NOMO-1 treated with dmso at 0.1 percent for 144 hours (cell line): Measurements from ENCODE around the gene FAM78B.
A peak's percentile ranks its signal among the peaks of the same experiment; 100 is the strongest.

Experiments
- DNase-seq: peaks from one replicate; lab custom pipeline; 2025; ENCODE audit not compliant: unreplicated experiment; lab: John Stamatoyannopoulos, UW

The FAM78B gene, protein sequence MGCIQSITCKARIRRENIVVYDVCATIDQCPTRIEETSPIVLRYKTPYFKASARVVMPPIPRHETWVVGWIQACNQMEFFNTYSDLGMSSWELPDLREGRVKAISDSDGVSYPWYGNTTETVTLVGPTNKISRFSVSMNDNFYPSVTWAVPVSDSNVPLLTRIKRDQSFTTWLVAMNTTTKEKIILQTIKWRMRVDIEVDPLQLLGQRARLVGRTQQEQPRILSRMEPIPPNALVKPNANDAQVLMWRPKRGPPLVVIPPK

DNA sequence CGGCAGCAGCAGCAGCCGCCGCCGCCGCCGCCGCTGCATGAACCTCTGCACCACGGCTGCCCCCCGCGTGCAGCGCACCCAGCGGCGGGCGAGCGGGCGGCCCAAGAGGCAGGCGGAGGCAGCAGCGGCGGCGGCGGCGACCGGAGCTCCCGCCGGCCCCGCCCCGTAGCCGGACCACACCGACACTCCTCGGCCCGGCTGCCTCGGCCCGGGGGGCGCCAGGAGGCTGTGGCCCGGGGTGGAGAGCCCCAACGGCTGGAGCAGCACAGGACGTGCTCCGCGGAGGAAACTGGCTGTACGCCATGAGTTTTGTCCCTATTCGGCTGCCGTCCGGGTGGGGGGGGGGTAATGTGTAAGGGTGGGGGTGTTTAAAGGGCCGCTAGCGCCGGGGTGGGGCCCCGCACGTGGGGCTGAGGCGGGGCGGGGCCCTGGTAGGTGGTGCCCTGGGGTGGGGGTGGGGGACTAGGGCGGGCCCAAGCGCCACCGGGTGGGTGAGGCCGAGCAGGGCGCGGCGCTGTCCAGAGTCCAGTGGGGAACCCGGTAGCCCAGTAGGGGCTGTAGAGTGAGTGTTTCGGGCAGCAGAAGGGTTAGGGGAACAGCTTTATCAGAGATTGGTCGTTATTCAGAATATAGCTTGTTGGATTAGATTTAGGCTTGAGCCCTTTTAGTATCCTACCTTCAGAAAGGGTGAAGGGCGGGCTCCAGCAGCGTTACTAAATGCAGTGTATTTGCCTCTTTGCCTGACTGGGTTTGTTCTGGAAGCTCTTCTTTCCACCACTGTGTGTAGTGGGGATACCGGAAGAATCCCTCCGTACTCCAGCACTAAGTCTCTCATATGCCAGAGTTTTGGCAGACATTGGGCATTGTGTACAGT, at the start of gene FAM78B:
Gene FAM78B, minus strand, starts transcription at position 304 of the 874 bp plus-strand sequence. CDS start 753 bp downstream, outside the sequence.
- peak; percentile 33 for DNase-seq

DNA sequence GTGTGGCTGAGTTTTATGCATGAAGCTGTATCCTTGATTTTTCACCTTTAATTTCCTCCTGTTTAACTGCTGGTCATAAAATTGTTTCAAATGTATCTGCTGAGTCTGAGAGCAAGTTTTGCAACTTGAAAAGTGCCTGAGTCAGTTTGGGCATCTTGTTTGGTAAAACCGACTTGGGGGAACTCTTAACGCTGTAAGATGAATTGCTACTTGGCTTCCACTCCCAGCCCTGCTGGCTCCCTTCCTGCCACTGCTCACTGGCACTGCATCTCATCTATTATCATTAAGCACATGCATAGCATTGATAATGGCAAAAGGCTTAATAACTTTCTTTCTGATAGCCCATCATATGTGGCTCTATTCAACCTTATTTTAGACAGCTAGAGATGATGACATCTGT, 35.7 kb upstream of the FAM78B start:
- no peak for DNase-seq

DNA sequence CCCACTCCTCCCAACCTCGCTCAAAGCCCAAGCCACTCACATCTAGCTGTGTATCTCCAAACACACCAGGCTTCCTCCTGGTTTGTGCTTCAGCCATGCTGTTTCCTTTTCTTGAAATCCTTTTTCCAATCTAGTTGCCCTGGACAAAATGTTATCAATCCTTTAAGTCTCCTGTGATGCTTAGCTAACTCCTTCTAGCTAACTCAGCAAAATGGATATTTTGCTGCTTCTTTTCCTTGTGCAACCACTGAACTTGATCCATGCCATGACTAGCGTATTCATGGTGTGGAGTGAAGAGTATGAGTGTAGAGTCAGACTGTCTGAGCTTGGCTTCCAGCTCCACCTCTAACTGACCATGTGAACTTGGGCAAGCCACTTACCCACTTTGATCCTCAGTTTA, 33.9 kb upstream of the FAM78B start:
- no peak for DNase-seq

DNA sequence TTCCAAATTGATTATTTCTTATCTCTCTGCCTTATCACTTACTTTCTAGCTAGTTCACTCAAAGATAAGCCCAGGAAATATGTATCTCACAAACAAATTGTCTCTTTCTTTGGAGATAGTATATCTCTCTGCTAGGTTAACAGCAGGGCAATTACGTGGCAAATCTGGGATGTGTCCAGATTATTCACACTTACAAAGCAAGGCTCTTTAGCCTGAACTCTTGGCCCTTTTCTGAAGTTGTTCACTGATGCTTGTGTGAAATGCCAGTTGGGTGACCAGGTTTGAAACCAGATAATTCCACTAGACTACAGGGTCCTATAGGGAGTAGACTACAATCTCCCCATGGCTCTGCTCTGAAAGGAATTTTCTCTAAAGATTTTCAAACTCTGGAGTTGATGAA, 30.8 kb upstream of the FAM78B start:
- DNase-seq, result no peak

DNA sequence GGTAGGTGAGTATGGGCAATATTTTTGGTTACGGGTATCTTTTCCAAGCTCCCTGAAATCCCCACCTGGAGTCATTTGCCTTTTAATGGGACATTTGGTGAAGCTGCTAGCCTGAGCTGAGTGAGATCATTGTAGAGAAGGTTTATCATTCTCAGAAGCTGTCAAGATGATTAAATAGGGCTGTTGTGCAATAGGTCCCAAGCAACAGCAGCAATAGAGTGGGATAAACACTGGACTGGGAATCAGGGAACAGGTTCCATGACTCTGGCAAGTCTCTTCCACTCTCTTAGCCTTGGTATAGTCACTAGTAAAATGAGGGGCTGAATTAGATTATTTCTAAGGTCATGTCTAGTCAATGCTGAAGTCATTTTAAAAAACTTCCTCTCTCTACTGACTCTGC, 30.3 kb upstream of the FAM78B start:
- no peak for DNase-seq

DNA sequence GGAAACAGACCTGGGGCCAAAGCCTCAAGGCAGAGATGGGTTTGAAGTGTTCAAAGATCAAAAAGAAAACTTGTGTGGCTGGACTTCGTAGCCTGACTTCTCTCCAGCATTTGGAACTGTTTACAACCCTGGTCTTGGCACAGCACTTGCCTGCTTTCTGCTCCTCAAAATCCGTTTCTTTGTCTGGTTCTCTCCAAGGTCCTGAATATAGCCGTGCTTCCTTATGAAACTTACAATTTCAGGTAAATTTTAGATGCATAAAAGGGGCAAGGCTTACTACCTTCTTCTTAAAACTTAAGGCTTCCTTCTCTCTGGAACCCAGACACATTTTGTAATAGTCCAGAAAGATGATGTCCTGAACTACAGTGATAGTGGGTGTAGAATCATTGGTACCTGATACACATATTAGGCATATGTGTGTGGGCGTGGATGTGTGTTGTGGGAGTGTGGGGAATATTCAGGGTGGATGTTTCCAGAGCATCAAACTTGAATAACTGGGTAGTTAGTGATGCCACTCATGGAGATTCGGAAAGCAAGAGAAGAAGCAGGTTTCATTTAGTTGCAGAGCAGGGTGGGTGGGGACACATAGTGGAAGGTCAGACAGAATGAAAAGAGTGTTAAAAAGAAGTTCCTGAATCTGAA, 26.4 kb upstream of the FAM78B start:
- no peak for DNase-seq

DNA sequence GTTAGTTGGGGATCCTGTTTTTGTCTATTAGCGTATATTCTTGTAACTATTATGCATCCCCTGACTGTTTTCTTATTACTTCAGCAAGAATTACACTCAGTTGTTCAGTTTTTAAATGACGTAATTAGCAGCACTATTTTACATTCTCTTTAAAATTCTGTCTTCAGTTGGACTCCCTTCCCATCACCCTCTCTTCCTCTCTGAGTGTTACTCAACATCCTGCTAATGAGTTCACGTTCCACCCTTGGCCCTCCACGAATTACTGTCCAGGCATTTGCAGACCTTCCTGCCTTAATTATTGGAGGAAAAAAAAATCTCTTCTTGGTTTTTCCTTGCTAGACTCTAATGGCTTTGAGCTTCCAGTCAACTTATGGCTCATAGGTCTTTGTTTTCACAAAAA, 23.6 kb upstream of the FAM78B start:
- DNase-seq, result no peak

DNA sequence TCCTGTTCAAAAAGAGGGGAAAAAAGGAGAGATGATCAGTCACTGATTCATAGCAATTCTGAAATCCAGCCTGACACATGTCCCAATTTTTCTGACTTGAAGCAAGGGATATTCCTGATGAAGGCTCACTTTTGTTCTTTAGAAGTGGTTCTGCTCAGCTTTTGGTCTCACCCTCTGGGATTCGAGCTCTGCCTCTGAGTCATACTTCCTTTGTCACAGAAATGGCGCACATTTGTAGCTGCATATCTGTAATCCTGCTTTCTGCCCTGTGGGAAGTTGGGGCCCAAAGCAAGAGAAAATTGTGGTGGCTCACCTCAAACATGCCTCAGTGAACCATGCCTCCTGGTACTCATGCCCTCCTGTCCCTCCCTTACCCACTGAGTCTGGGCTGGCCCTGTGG, 22.3 kb upstream of the FAM78B start:
- no peak for DNase-seq

DNA sequence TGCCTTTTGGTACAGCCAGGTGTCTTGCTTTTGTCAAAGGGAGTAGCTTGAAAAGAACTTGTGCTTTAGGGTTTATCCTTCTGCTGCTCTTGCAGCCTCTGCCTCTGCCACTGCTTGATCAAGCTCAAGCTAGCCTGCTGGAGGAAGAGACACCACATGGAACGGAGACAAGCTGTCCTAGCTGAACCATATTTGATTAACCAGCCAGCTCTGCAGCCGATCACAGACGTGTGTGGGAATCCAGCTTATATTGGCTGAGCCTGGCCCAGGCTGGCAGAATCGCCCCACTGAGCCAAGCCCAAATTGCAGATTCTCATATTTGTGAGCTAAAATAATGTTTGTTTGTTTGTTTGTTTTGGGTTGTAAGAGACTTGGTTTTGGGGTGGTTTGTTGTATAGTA, 18.7 kb upstream of the FAM78B start:
- DNase-seq, result no peak

DNA sequence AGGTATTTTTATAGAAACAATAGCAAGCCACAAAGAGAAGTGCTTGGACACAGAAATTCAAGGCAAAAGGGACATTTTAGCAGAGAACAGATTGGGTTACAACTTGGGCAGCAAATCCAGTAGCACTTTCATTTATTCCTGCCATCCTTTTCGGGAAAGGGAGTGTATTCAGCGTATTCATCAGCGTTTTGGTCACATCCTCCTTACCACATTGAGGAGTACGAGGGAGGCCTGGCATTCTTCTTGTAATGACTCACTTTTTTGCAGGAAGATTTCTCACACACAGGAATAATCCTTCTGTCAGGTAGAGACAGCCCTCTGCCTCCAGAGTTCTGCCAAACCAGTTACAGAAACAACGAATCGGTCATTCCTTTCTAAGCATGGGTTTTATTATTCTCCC, 18.1 kb upstream of the FAM78B start:
- DNase-seq, result no peak

DNA sequence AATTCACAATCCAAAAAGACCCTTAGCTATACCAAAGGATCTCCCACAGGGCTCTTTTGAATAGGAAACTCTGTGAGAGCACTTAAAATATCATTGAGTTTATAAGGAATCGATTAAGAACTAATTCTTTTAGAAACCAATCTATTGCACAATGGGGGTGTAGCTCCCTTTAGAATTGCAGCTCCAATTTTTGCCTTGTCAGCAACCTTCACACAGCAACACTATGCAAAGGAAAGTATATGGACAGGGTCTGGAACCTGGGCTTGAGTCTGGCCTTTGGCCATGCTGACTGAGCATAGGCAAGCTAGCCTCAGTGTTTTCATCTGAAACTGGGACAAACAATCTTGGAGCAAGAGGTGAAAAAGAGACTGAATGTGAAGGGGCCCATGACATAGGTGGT, 17.2 kb upstream of the FAM78B start:
- DNase-seq, result no peak

DNA sequence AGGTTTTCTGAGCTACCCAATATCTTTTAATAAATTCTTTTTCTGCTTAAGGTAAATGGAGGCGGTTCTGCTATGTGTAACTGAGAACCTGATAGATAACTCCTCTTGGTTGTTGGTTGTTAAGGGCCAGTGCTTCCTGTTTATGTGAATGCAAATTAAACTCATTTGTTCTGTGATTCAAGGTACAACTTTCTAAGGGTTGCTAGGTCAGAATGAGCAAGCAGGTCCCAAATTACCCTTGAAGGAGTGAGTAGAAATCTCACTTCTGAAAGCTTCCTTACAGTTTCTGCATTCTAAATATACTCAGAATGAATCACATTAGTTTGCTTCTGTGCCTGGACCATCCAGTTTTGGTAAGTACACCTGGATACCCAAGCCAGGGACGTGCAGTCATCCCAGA, 15.5 kb upstream of the FAM78B start:
- DNase-seq, result no peak

DNA sequence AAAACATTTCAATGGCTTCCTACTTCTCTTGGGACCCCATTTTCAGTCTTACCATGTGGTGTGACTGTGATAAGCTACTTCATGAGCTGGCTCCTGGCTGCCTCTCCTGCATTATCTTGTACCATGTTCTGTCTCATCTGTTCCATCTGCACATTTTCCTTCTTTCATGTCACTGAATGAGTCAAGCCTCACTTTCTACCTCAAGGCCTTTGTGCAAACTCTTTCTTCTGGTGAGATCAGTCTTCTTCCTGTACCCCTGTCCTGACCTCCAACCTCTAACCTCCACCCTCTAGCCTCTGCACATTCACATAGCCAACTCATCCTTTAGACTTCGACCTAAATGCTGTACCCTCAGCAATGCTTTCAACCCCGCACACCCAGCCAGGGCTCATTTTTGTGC, 9.6 kb upstream of the FAM78B start:
- no peak for DNase-seq

DNA sequence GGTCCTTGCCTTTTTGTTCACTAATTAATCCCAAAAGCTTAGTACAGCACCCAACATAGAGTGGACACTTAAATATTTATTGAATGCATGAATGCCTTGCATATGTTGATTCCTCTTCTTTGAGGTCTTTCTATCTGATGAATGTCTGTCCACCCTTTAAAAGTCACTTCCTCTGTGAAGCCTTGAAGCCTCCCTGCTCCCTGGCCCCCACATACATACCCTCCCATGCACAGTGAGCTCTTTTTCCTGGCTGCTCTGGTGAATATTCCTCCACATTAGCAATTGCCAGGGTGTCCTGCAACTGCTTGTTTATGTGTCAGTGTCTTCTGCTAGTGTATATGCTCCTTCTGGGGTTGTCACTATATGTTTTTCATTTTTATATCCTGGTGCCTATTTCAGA, 8.2 kb upstream of the FAM78B start:
- no peak for DNase-seq

DNA sequence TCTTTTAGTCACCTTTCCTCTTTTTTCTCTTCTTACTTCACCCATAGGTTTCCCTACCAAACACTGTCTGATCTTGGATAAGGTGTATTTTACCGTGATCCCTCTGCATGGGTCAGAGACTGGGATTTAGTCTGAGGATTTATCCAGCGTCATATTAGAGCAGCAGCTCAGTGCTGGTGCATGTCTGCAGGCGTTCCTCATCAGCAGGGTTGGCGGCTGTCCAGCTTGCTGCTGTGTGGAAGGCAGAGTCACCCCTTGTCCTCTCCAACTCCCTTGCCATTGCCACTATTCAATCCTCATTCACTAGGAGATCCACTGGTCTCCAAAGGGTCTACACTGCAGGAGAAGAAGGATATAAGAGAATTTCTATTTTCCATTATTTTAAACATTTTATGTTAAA, 7.3 kb upstream of the FAM78B start:
- no peak for DNase-seq

DNA sequence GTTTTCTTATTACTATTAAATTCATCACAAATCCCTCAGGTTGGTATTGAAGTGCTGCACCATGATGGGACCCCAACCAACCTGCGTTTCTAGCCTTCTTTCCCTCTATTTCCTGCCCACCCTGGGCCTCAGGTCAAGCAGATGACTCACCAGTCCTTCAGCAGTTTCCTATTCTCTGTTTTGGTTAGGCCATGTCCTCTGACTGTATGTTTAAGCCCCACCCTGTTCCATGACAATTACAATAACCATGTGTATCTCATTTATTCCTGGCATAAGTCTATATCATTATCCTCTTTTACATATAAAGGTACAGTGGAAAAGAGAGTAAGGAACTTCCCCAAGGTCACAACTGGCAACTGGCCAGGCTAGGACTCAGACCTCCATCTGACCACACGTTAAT, 5.3 kb upstream of the FAM78B start:
- DNase-seq, result no peak

DNA sequence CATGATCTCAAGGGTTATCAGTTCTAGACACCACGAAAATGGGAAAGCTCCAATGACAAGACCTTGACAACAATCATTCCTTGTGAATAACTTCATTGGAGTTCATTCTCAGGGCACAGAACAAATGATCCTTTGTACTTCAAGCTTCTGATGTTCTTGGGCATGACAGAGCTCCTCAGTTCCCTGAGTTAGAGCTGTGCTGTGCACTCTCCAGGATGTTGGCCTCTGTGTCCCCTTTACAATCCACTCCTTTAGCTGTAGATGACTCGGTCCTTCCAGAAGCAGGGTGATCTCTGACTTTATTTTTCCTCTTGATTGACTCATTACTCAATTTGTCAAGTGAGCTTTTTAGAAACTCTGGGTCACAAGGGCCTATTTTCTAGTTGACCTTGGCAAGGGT, 3.9 kb upstream of the FAM78B start:
- no peak for DNase-seq

DNA sequence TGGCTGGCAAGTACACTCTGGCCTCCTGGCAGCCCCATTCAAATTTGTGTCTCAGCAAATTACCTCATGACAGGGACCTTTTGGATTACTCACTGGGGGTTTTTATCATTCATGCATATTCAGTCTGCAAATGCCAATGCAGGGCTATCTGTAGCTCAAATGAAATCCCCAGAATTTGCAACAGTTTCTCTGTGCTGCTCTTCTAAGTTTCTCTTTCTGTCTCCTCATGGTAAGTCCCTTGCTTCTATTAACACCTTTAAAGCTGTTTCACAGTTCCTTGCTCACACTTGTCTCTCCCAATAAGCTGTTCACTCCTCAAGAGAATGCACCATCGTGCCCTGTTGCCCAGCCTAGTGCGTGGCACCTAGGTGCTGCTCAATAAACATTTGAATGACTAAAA, 3.3 kb upstream of the FAM78B start:
- DNase-seq, result no peak

DNA sequence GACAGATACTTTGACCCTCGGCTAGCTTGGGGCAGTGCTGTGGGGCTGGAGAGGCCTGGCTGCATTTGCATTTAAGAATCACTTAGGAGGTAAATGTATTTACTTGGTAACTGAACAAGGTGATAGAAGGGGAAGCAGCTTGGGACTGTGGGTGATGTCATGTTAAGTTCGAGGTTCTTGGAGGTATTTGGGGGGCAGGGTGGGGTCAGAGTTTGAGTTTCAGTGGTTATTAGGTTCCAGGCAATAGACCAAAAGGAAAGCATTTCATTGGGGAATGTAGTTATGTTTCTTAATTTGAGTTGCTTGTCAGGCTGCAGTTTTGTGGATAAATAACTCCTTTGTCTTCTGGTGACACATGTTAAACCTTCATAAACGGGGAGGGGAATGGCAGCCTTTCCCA, 2.4 kb upstream of the FAM78B start:
- DNase-seq, result no peak

DNA sequence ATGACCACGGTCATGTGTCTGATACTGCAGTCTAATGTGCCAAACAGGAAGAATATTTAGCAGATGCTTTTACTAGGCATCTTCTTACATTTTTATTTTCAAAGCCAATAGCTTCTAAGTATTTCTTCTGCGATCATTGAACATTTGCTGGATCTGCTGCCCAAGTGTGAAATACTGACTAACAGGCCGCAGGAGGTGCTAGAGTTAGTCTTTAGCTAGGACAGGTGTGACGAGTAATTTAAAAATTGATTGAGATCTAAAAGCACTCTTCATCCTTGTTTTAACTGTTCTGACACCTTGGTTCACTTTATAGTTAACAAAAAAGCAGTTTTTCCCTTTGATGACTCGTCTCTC, 748 bp upstream of the FAM78B start:
- no peak for DNase-seq

DNA sequence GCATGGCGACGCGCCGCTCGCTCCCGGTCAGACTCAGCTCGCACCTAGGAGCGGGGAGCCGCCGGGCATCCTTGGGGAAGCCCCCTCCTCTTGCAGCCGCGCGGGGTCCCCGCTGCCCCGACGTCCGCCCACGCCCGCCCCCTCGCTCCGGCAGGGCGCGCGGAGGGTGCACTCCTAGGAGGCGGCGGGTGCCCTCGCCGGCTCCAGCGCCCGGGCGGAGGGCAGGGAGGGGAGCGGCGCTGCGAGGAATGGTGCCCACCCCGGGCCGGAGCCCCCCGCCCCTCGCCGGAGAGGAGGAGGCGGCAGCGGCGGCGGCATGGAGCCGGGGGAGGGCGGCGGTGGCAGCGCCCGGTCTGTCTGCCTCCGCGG, 488 bp downstream of the FAM78B start:
- DNase-seq, result no peak

DNA sequence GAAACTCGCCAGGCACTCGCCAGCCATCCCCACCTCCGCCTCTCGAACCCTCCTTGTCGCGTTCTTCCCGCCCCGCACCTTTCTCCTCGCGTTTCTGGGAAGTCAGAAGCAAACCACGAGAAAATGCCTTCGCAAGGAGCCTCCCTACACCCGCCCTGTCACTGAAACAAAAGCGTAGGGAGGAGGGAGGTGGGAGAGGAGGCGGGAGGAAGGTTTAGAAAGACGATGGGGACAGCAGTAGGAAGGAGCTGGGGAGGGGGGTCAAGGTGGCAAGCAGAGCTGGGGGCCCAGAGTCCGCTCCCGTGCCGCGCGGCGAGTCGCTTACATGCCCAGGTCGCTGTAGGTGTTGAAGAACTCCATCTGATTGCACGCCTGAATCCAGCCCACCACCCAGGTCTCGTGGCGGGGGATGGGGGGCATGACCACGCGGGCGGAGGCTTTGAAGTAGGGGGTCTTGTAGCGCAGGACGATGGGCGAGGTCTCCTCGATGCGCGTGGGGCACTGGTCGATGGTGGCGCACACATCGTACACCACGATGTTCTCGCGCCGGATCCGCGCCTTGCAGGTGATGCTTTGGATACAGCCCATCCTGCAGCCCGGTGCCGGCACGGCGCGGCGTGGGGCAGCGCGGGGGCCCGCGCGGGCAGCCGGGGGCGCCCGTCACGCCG, 1.0 kb downstream of the FAM78B start:
- DNase-seq, result no peak
